PC-9 (cell line): Measurements from ENCODE around the gene NUDT15. TPM values are rescaled to one million over a fixed set of nuclear protein-coding genes. Genes with fewer than 3 reads are reported as not detected.

Source experiments
- BruUV-seq: library from RNA; stranded (reverse); fragments of 400-500 nt; replicated peaks from 2 replicates; lab custom pipeline; 2021; lab: Mats Ljungman, UMichigan
- CTCF ChIA-PET: fragments of 300-600 bp; sonication (Branson Sonifier 250); formaldehyde crosslinking; loops from one replicate; lab custom pipeline; 2022; ENCODE audit warnings: antibody characterized with exemption; lab: Charles Lee
- POLR2A ChIA-PET: fragments of 300-600 bp; sonication (Branson Sonifier 250); formaldehyde crosslinking; loops from one replicate; lab custom pipeline; 2022; ENCODE audit warnings: antibody characterized with exemption; ENCODE audit not compliant: unreplicated experiment; lab: Charles Lee
- DNase-seq, 2 experiments: peaks; one replicate each; pipeline versions ENCODE4 v3.0.0 to v3.0.0-alpha.2; 2015 to 2022; ENCODE audit warnings: mixed read lengths in 1 of 2
- H2AFZ ChIP-seq: fragments of 200-600 bp; sonication (generic); 2 replicates; pipeline ENCODE4 v1.8.1; 2017; ENCODE audit warnings: antibody characterized with exemption
- H3F3A ChIP-seq: fragments of 200-600 bp; sonication (generic); 2 replicates; pipeline ENCODE4 v1.8.1; 2017; ENCODE audit warnings: antibody characterized with exemption, mild to moderate bottlenecking, low read depth; ENCODE audit not compliant: insufficient read depth
- H3K27ac ChIP-seq: fragments of 200-600 bp; sonication (generic); 2 replicates; pipeline ENCODE4 v1.6.1; 2016; ENCODE audit warnings: mixed run types
- H3K27me3 ChIP-seq: fragments of 200-600 bp; sonication (generic); 2 replicates; pipeline ENCODE4 v1.6.1; 2016; ENCODE audit warnings: low read depth, mixed run types; ENCODE audit not compliant: insufficient read depth
- H3K36me3 ChIP-seq: fragments of 200-600 bp; sonication (generic); 2 replicates; pipeline ENCODE4 v1.6.1; 2016; ENCODE audit warnings: low read depth, mixed run types
- H3K4me1 ChIP-seq: fragments of 200-600 bp; sonication (generic); replicated peaks from 2 replicates; pipeline ENCODE4 v1.6.1; 2016; ENCODE audit warnings: mixed run types; ENCODE audit not compliant: insufficient read depth
- H3K4me2 ChIP-seq: fragments of 200-600 bp; sonication (generic); 2 replicates; pipeline ENCODE4 v1.6.1; 2017; ENCODE audit warnings: mixed run types
- H3K4me3 ChIP-seq: fragments of 200-600 bp; sonication (generic); 2 replicates; pipeline ENCODE4 v1.6.1; 2016; ENCODE audit warnings: mixed run types
- H3K79me2 ChIP-seq: fragments of 200-600 bp; sonication (generic); 2 replicates; pipeline ENCODE4 v1.6.1; 2017; ENCODE audit warnings: low read depth, mixed run types
- H3K9me2 ChIP-seq: fragments of 200-600 bp; sonication (generic); 2 replicates; pipeline ENCODE4 v1.8.1; 2017; ENCODE audit warnings: mild to moderate bottlenecking; ENCODE audit not compliant: insufficient read depth
- H3K9me3 ChIP-seq: fragments of 200-600 bp; sonication (generic); 2 replicates; pipeline ENCODE4 v1.8.1; 2016; ENCODE audit warnings: low read depth; ENCODE audit not compliant: insufficient read depth
- H4K20me1 ChIP-seq: fragments of 200-600 bp; sonication (generic); 2 replicates; pipeline ENCODE4 v1.8.1; 2017; ENCODE audit not compliant: insufficient read depth
- EZH2 ChIP-seq: fragments of 200-600 bp; sonication (generic); IDR thresholded peaks from 2 replicates; pipeline ENCODE4 v1.8.0; 2017; ENCODE audit warnings: antibody characterized with exemption, low read depth
- intact Hi-C: fragments of 100-400 bp; cut with micrococcal nuclease; formaldehyde crosslinking; loops from one replicate; pipeline ENCODE4 v1.10.0; 2022; ENCODE audit not compliant: unreplicated experiment
- total RNA-seq: library from RNA; stranded (reverse); gene quantifications from 2 replicates; pipeline ENCODE4 v1.2.3, GENCODE V29; 2021
- TF ChIP-seq, protein P1 (sequence below): fragments of 200-600 bp; sonication (generic); conservative IDR thresholded peaks from 2 replicates; pipeline ENCODE4 v1.6.1; 2017; ENCODE audit warnings: mixed run types, antibody characterized with exemption, mild to moderate bottlenecking, moderate library complexity

NUDT15 gene
- total RNA-seq, 1 experiment from 2014 or later = 16.1 TPM

DNA sequence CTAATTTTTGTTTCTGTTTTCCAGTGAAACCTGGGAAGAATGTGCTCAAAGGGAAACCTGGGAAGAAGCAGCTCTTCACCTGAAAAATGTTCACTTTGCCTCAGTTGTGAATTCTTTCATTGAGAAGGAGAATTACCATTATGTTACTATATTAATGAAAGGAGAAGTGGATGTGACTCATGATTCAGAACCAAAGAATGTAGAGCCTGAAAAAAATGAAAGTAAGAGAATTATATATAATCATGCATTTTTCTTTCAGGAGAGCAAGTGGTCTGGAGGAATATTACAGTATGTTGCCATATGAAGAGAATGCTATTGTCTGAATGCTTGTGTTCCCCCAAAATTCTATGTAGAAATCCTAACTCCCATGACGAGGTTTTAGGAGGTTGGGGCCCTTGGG, 3.4 kb downstream of the NUDT15 start:
- Histone ChIP-seq H3K79me2 (peaks cover 17% of the 10 kb centered on the region), H3K27me3 (no peaks in the 10 kb centered on the region), H3K27ac (no peak overlapping the region), H3K4me1 (peaks cover 24% of the 10 kb centered on the region), H2AFZ (no peak overlapping the region), H3K9me2 (no peaks in the 10 kb centered on the region), H3F3A (peaks cover 20% of the 10 kb centered on the region; the same call in 1 of the 2 replicates), H4K20me1 (no peaks in the 10 kb centered on the region), H3K4me3 (no peak overlapping the region), H3K36me3 (peaks cover 6% of the 10 kb centered on the region; the same call in 1 of the 2 replicates), H3K4me2 (no peak overlapping the region), H3K9me3 (no peaks in the 10 kb centered on the region)
- POLR2A ChIA-PET = interaction anchor here (0.6 kb wide), 1 partner anchor 21 kb away, joined by 9 read pairs; no protein-coding TSS in a partner anchor
- no peak for DNase-seq
- CTCF ChIA-PET = no interaction called here
- intact Hi-C loops = no loop called here
- TF ChIP-seq, protein P1, sequence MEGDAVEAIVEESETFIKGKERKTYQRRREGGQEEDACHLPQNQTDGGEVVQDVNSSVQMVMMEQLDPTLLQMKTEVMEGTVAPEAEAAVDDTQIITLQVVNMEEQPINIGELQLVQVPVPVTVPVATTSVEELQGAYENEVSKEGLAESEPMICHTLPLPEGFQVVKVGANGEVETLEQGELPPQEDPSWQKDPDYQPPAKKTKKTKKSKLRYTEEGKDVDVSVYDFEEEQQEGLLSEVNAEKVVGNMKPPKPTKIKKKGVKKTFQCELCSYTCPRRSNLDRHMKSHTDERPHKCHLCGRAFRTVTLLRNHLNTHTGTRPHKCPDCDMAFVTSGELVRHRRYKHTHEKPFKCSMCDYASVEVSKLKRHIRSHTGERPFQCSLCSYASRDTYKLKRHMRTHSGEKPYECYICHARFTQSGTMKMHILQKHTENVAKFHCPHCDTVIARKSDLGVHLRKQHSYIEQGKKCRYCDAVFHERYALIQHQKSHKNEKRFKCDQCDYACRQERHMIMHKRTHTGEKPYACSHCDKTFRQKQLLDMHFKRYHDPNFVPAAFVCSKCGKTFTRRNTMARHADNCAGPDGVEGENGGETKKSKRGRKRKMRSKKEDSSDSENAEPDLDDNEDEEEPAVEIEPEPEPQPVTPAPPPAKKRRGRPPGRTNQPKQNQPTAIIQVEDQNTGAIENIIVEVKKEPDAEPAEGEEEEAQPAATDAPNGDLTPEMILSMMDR = no peak
- TF ChIP-seq EZH2 = no peak
- no TSS peak for BruUV-seq

DNA sequence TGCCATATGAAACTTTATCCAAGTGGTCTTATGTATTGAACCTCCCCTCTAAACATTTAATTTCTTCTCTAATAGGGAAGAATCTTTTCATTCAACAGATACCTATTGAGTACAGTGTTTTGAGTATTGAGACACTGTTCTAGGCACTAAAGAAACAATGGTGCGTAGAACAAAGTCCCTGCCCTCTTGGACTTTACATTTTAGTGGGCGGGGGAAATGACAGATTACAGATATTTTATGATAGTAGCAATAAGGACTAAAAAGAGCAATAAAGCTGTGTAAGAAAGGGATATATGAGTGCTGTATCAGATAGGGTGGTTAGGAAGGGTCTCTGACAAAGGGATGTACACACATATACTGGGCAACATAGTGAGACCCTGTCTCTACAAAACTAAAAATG, 5.4 kb downstream of the NUDT15 start:
- no TSS peak for BruUV-seq
- CTCF ChIA-PET = no interaction called here

DNA sequence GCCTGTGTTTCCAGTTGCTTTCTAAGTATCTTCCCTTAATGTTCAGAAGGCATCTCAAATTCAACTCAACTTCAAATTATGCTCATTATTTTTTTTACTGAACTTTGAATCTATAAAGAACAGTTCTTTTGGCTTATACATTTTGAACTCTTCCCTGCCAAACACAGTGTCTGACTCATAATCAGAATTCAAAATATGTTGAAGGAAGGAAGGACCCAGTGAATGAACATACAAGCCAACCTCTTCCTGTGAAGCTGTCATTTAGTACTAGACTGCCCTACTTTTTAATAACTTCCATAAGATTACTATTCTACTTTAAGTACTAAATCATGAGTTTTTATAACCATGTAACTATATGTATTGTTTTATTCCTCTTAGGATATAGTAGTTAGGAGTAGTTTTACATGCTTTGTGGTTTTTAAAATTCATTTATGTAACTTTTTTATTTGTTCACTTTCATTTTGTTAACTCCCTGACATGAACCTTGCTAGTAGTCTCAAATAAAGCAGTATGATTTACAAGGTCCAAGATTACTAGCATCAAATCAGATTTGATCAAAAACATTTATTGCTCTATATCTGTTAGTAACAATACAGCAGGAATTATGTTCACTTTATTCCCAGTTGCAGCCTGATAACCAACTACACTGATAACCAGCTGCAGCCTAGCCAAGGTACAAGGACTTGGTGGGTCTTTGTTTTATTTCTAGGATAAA, 6.4 kb downstream of the NUDT15 start:
- DNase-seq = no peak
- no peaks in the 10 kb centered on the region for H4K20me1 ChIP-seq

More for the DNA sequence above, 5.4 kb downstream of the NUDT15 start:
- no peaks in the 10 kb centered on the region for H3K9me3 ChIP-seq
- H4K20me1 ChIP-seq = no peaks in the 10 kb centered on the region
- H3K79me2 ChIP-seq = peaks cover 13% of the 10 kb centered on the region
- H3F3A ChIP-seq = 0 out of 2 replicates have a peak, but pooled peaks cover 9% of the 10 kb centered on the region
- H3K4me1 ChIP-seq = peaks cover 13% of the 10 kb centered on the region; the same call in 1 of the 2 replicates
- H3K9me2 ChIP-seq = no peaks in the 10 kb centered on the region
- no peak for DNase-seq
- no peak overlapping the region for H3K4me3 ChIP-seq
- intact Hi-C loops = no loop called here
- peaks cover 6% of the 10 kb centered on the region; the same call in 1 of the 2 replicates for H3K36me3 ChIP-seq
- H2AFZ ChIP-seq = no peak overlapping the region
- no peaks in the 10 kb centered on the region for H3K27me3 ChIP-seq
- TF ChIP-seq, protein P1 = no peak
- TF ChIP-seq EZH2 = no peak
- H3K27ac ChIP-seq = no peak overlapping the region
- POLR2A ChIA-PET = no interaction called here
- H3K4me2 ChIP-seq = no peak overlapping the region

More for the DNA sequence above, 6.4 kb downstream of the NUDT15 start:
- Histone ChIP-seq H3K36me3 (peaks cover 6% of the 10 kb centered on the region; the same call in 1 of the 2 replicates), H3K79me2 (peaks cover 4% of the 10 kb centered on the region), H3K4me1 (0 out of 2 replicates have a peak, but pooled peaks cover 4% of the 10 kb centered on the region), H3K4me3 (no peak overlapping the region), H2AFZ (no peak overlapping the region), H3K27ac (0 out of 2 replicates have a peak overlapping the region, but pooled peaks have one; percentile 2), H3F3A (0 out of 2 replicates have a peak, but pooled peaks cover 3% of the 10 kb centered on the region), H3K9me2 (no peaks in the 10 kb centered on the region), H3K27me3 (no peaks in the 10 kb centered on the region), H3K9me3 (no peaks in the 10 kb centered on the region), H3K4me2 (no peak overlapping the region)
- no TSS peak for BruUV-seq
- CTCF ChIA-PET = interaction anchor here (0.6 kb wide), 1 partner anchor 1077 kb away, joined by 6 read pairs; no protein-coding TSS in a partner anchor
- intact Hi-C loops = no loop called here
- POLR2A ChIA-PET = interaction anchor here (0.6 kb wide), 1 partner anchor 26 kb away, joined by 3 read pairs; no protein-coding TSS in a partner anchor
- no peak for TF ChIP-seq EZH2
- TF ChIP-seq, protein P1 = no peak
